Measurements from ENCODE around the gene HRK. TPM values are rescaled to one million over a fixed set of nuclear protein-coding genes. Genes with fewer than 3 reads are reported as not detected.

The HRK gene
- total and polyA plus RNA-seq, 11 donors = 0.03 to 1.3 (median 0.19) TPM; not detected in 2

GRCh38 chr12:116863275-116863767 lies 17.9 kb downstream of the HRK start:
- 60 to 72% (median 65%) methylated on average over 6 of the region's 6 CpGs for WGBS, 4 donors
- no peak for DNase-seq
- Histone ChIP-seq H3K27me3 (peaks cover 0 to 3% (median 0%) of the 10 kb centered on the region in 9 donors), H3K4me3 (no peak overlapping the region), H3K9me3 (no peaks in the 10 kb centered on the region), H3K4me1 (peaks cover 0 to 21% (median 6%) of the 10 kb centered on the region in 12 donors), H3K27ac (no peak overlapping the region), H3K36me3 (no peaks in the 10 kb centered on the region)
- TF ChIP-seq CTCF (IDR thresholded peaks at IDR 0.05) (peak in 6 of 12 donors; percentile 8 to 39 (median 25)), POLR2A (IDR thresholded peaks at IDR 0.05) (no peak)
- intact Hi-C loops (cut with DNase I) = no loop called here
- no peak for ATAC-seq

- Histone ChIP-seq H3K27me3 (peaks cover 0 to 6% (median 0%) of the 10 kb centered on the region in 9 donors), H3K4me1 (peaks cover 0 to 21% (median 6%) of the 10 kb centered on the region in 12 donors), H3K4me3 (no peak overlapping the region), H3K9me3 (no peaks in the 10 kb centered on the region), H3K36me3 (no peaks in the 10 kb centered on the region), H3K27ac (no peak overlapping the region)
- WGBS, 4 donors = 82 to 98% (median 96%) methylated on average over 4 of the region's 4 CpGs
- no peak for TF ChIP-seq CTCF (IDR thresholded peaks at IDR 0.05)
- no peak for TF ChIP-seq POLR2A (IDR thresholded peaks at IDR 0.05)
- no peak for DNase-seq
- ATAC-seq = no peak
- intact Hi-C loops (cut with DNase I) = no loop called here
Observed at GRCh38 chr12:116862167-116862566, 19.1 kb downstream of the HRK start.

GRCh38 chr12:116861320-116861719 lies 19.9 kb downstream of the HRK start:
- TF ChIP-seq CTCF (IDR thresholded peaks at IDR 0.05) = no peak
- no peak for TF ChIP-seq POLR2A (IDR thresholded peaks at IDR 0.05)
- Histone ChIP-seq H3K27me3 (peaks cover 0 to 6% (median 0%) of the 10 kb centered on the region in 9 donors), H3K36me3 (no peaks in the 10 kb centered on the region), H3K27ac (no peak overlapping the region), H3K4me1 (peaks cover 0 to 21% (median 6%) of the 10 kb centered on the region in 12 donors), H3K4me3 (peak overlapping the region in 1 of 12 donors; percentile 26), H3K9me3 (no peaks in the 10 kb centered on the region)
- ATAC-seq = peak; percentile 69 to 90 (median 76)
- WGBS, 4 donors = 40 to 46% (median 43%) methylated on average over 12 of the region's 12 CpGs
- intact Hi-C loops (cut with DNase I) = no loop called here
- DNase-seq = peak; percentile 55 to 75 (median 72)

- peak overlapping the region in 7 of 12 donors; percentile 5 to 43 (median 20) for H3K4me3 ChIP-seq
- TF ChIP-seq CTCF (IDR thresholded peaks at IDR 0.05) (no peak), POLR2A (IDR thresholded peaks at IDR 0.05) (no peak)
- 52 to 64% (median 61%) methylated on average over 3 of the region's 3 CpGs for WGBS, 4 donors
- H3K4me1 ChIP-seq = peaks cover 0 to 21% (median 6%) of the 10 kb centered on the region in 12 donors
- DNase-seq (no peak), ATAC-seq (no peak)
- H3K27ac ChIP-seq = no peak overlapping the region
- H3K27me3 ChIP-seq = peaks cover 0 to 10% (median 0%) of the 10 kb centered on the region in 9 donors
- H3K36me3 ChIP-seq = no peaks in the 10 kb centered on the region
- H3K9me3 ChIP-seq = no peaks in the 10 kb centered on the region
- intact Hi-C loops (cut with DNase I) = no loop called here
Observed at GRCh38 chr12:116860263-116860662, 21.0 kb downstream of the HRK start.

Measured in heart left ventricle (tissue), 16 donors.